HepG2 (cell line): ENCODE data around the gene PCYOX1L. TPM values are rescaled to one million over a fixed set of nuclear protein-coding genes. Genes with fewer than 3 reads are reported as not detected.
A peak's percentile ranks its signal among the peaks of the same experiment; 100 is the strongest.

ENCODE experiments used
- HIC2 ChIP-seq: sonication (generic); formaldehyde crosslinking; IDR thresholded peaks from 2 replicates; pipeline ENCODE4 v1.9.0; 2022; ENCODE audit warnings: low read depth, missing genetic modification reagents
- IKZF4 ChIP-seq: sonication (generic); formaldehyde crosslinking; IDR thresholded peaks from 2 replicates; pipeline ENCODE4 v1.5.1; 2020; ENCODE audit warnings: borderline replicate concordance, mild to moderate bottlenecking, low read depth, missing genetic modification reagents; ENCODE audit errors: not compliant biosample characterization
- SMAD1 ChIP-seq: sonication (generic); formaldehyde crosslinking; IDR thresholded peaks from 2 replicates; pipeline ENCODE4 v1.4.0; 2020; ENCODE audit warnings: missing genetic modification reagents, low read depth, mild to moderate bottlenecking, borderline replicate concordance
- SMARCC2 ChIP-seq: fragments of 450-650 bp; IDR thresholded peaks from 2 replicates; pipeline ENCODE4 v1.6.1; 2017; ENCODE audit warnings: antibody characterized with exemption, mild to moderate bottlenecking
- SNAPC4 ChIP-seq: sonication (generic); formaldehyde crosslinking; IDR thresholded peaks from 2 replicates; pipeline ENCODE4 v1.4.0; 2020; ENCODE audit warnings: mild to moderate bottlenecking, missing genetic modification reagents
- TCF12 ChIP-seq, 2 experiments: fragments of 450-650 bp in 1 of 2; sonication (generic) in 1 of 2; formaldehyde crosslinking in 1 of 2; IDR thresholded peaks; 2 replicates each; pipeline versions ENCODE4 v1.6.1 to v1.8.0; 2017 to 2022; ENCODE audit warnings: antibody characterized with exemption in 1 of 2, mild to moderate bottlenecking in 1 of 2, missing genetic modification reagents in 1 of 2, moderate library complexity in 1 of 2
- YEATS4 ChIP-seq: sonication (generic); formaldehyde crosslinking; IDR thresholded peaks from 2 replicates; pipeline ENCODE4 v1.4.0; 2020; ENCODE audit warnings: missing genetic modification reagents, borderline replicate concordance
- ZBTB20 ChIP-seq: sonication (generic); formaldehyde crosslinking; IDR thresholded peaks from 2 replicates; pipeline ENCODE4 v1.8.1; 2023; ENCODE audit warnings: missing genetic modification reagents, low read depth, mild to moderate bottlenecking, borderline replicate concordance
- ZBTB7A ChIP-seq: sonication (generic); formaldehyde crosslinking; IDR thresholded peaks from 2 replicates; pipeline ENCODE4 v1.8.0; 2022; ENCODE audit warnings: mild to moderate bottlenecking, missing genetic modification reagents
- ZC3H4 ChIP-seq: sonication (generic); formaldehyde crosslinking; IDR thresholded peaks from 2 replicates; pipeline ENCODE4 v1.4.0; 2020; ENCODE audit warnings: missing genetic modification reagents, borderline replicate concordance
- ZMYM3 ChIP-seq: sonication (generic); formaldehyde crosslinking; IDR thresholded peaks from 2 replicates; pipeline ENCODE4 v1.5.1; 2020; ENCODE audit warnings: mild to moderate bottlenecking, missing genetic modification reagents
- ZNF280B ChIP-seq: sonication (generic); formaldehyde crosslinking; IDR thresholded peaks from 2 replicates; pipeline ENCODE4 v1.5.0; 2020; ENCODE audit warnings: missing genetic modification reagents, mild to moderate bottlenecking, borderline replicate concordance
- ZNF556 ChIP-seq: sonication (generic); formaldehyde crosslinking; IDR thresholded peaks from 2 replicates; pipeline ENCODE4 v1.4.0; 2020; ENCODE audit warnings: mild to moderate bottlenecking, missing genetic modification reagents, borderline replicate concordance
- ZNF563 ChIP-seq: sonication (generic); formaldehyde crosslinking; IDR thresholded peaks from 2 replicates; pipeline ENCODE4 v1.8.0; 2022; ENCODE audit warnings: mild to moderate bottlenecking, moderate library complexity, missing genetic modification reagents
- ZNF709 ChIP-seq: sonication (generic); formaldehyde crosslinking; IDR thresholded peaks from 2 replicates; pipeline ENCODE4 v1.5.0; 2020; ENCODE audit warnings: mild to moderate bottlenecking, missing genetic modification reagents
- ZNF790 ChIP-seq: sonication (generic); formaldehyde crosslinking; IDR thresholded peaks from 2 replicates; pipeline ENCODE4 v1.8.0; 2022; ENCODE audit warnings: missing genetic modification reagents, mild to moderate bottlenecking, borderline replicate concordance
- ZSCAN25 ChIP-seq: sonication (generic); formaldehyde crosslinking; IDR thresholded peaks from 2 replicates; pipeline ENCODE4 v1.8.0; 2022; ENCODE audit warnings: mild to moderate bottlenecking, missing genetic modification reagents
- polyA plus RNA-seq, 8 experiments: library from polyadenylated mRNA; depleted of rRNA in 3 of 8; stranded (reverse) in 7 of 8; unstranded in 1 of 8; fragments of >200 nt; fragmentation: Illumina TruSeq in 4 of 8; extraction: Trizol in 4 of 8; gene quantifications; 2 replicates each; pipeline versions ENCODE4 v1.2.1 to v1.2.3, GENCODE V29; 2011 to 2016; ENCODE audit warnings: low read depth in 4 of 8, missing spikeins in 1 of 8, mixed read lengths in 1 of 8; ENCODE audit not compliant: insufficient read depth in 1 of 8
- total RNA-seq, 5 experiments: library from RNA; depleted of rRNA; stranded (reverse); fragments of >200 nt; fragmentation: Illumina TruSeq; extraction: Trizol; gene quantifications; 2 replicates each; pipeline ENCODE4 v1.2.3, GENCODE V29; 2016; ENCODE audit warnings: low read depth in 1 of 5

PCYOX1L gene
- total and polyA plus RNA-seq, 2 of the 13 experiments (the other 11 are each of a cell fraction or from before 2014, with no cell fraction given): 1.00 to 3.7 TPM

- no peak for TF ChIP-seq ZSCAN25 (CRISPR knock-in tag)
- TF ChIP-seq TCF12 (IDR thresholded peaks at IDR 0.05): no peak
- 0 out of 2 replicates have a peak, but pooled peaks have one; percentile 34 for TF ChIP-seq TCF12 (CRISPR knock-in tag; IDR thresholded peaks at IDR 0.05)
- 0 out of 2 replicates have a peak, but pooled peaks have one; percentile 25 for TF ChIP-seq ZNF556
- no peak for TF ChIP-seq ZC3H4 (CRISPR knock-in tag)
- TF ChIP-seq YEATS4 (CRISPR knock-in tag): peak; percentile 51; the same call in 1 of the 2 replicates
- TF ChIP-seq HIC2 (CRISPR knock-in tag): peak; percentile 81; the same call in 1 of the 2 replicates
- peak; percentile 69; the same call in 1 of the 2 replicates for TF ChIP-seq ZNF790 (CRISPR knock-in tag)
- TF ChIP-seq SNAPC4 (CRISPR knock-in tag): no peak
- TF ChIP-seq ZMYM3 (CRISPR knock-in tag): peak; percentile 63; the same call in 1 of the 2 replicates
- 0 out of 2 replicates have a peak, but pooled peaks have one; percentile 37 for TF ChIP-seq ZBTB7A (CRISPR knock-in tag)
- 0 out of 2 replicates have a peak, but pooled peaks have one; percentile 46 for TF ChIP-seq ZNF709 (CRISPR knock-in tag)
- TF ChIP-seq ZNF280B (CRISPR knock-in tag): no peak
- TF ChIP-seq ZNF563 (CRISPR knock-in tag): peak; percentile 45; the same call in 1 of the 2 replicates
- TF ChIP-seq ZBTB20 (CRISPR knock-in tag): 0 out of 2 replicates have a peak, but pooled peaks have one; percentile 34
- TF ChIP-seq IKZF4 (CRISPR knock-in tag): no peak
- no peak for TF ChIP-seq SMAD1 (CRISPR knock-in tag)
- TF ChIP-seq SMARCC2: no peak
Observed at GRCh38 chr5:149379177-149379761, 21.4 kb downstream of the PCYOX1L start, which contains the start of gene IL17B (continued).
